Measurements from ENCODE around the gene NAPA. TPM values are rescaled to one million over a fixed set of nuclear protein-coding genes. Genes with fewer than 3 reads are reported as not detected.

The NAPA gene
- total RNA-seq, 1 donor from 2014 or later = 102 TPM

GRCh38 chr19:47475465-47475864 is 39.4 kb downstream of the NAPA start:
- no peaks in the 10 kb centered on the region for H3K27me3 ChIP-seq
- no peaks in the 10 kb centered on the region for H3K9me3 ChIP-seq
- intact Hi-C loops (cut with DNase I) = no loop called here
- peaks cover 12 to 16% of the 10 kb centered on the region in 2 donors for H3K4me1 ChIP-seq
- no peak overlapping the region for H3K4me3 ChIP-seq
- TF ChIP-seq, protein P1, sequence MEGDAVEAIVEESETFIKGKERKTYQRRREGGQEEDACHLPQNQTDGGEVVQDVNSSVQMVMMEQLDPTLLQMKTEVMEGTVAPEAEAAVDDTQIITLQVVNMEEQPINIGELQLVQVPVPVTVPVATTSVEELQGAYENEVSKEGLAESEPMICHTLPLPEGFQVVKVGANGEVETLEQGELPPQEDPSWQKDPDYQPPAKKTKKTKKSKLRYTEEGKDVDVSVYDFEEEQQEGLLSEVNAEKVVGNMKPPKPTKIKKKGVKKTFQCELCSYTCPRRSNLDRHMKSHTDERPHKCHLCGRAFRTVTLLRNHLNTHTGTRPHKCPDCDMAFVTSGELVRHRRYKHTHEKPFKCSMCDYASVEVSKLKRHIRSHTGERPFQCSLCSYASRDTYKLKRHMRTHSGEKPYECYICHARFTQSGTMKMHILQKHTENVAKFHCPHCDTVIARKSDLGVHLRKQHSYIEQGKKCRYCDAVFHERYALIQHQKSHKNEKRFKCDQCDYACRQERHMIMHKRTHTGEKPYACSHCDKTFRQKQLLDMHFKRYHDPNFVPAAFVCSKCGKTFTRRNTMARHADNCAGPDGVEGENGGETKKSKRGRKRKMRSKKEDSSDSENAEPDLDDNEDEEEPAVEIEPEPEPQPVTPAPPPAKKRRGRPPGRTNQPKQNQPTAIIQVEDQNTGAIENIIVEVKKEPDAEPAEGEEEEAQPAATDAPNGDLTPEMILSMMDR (IDR thresholded peaks at IDR 0.05) = no peak
- DNase-seq (ENCODE audit: low spot score in 2 of 2) = no peak
- H3K27ac ChIP-seq = no peak overlapping the region
- H3K36me3 ChIP-seq = no peaks in the 10 kb centered on the region

GRCh38 chr19:47473336-47473735 is 41.5 kb downstream of the NAPA start:
- intact Hi-C loops (cut with DNase I) = no loop called here
- no peak for DNase-seq (ENCODE audit: low spot score in 2 of 2)
- Histone ChIP-seq H3K36me3 (no peaks in the 10 kb centered on the region), H3K27me3 (no peaks in the 10 kb centered on the region), H3K27ac (no peak overlapping the region), H3K4me3 (no peak overlapping the region), H3K4me1 (peaks cover 12 to 16% of the 10 kb centered on the region in 2 donors), H3K9me3 (no peaks in the 10 kb centered on the region)
- TF ChIP-seq, protein P1 (IDR thresholded peaks at IDR 0.05) = no peak

- DNase-seq (ENCODE audit: low spot score in 2 of 2) = peak; percentile 43 to 90
- H3K4me3 ChIP-seq = peak within 1 kb of the TSS; percentile 4 to 60
Measured at GRCh38 chr19:47471733-47472457, 43.0 kb downstream of the NAPA start, which contains the start of gene SLC8A2. Gene SLC8A2 (minus strand): TSS chr19:47471893. CDS start chr19:47466403, 5,490 bp downstream.

DNA sequence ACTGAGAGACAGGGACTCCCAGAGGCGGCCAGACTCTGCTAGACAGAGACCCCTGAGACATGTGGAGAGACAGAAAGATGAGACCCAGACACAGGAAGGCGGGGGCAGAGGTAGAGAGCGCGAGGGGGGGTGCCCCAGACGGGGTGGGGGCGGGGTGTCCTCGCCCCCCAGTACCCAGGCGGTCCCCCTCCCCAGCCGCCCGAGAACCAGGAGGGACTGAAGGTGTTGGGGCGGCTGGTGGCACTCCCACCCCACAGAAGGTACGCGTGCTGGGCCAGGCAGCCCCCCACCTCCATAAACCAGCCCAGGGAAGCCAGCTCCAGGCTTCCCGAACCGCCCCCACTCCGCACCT is 43.5 kb downstream of the NAPA start:
- H3K27ac ChIP-seq = no peak overlapping the region
- DNase-seq (ENCODE audit: low spot score in 2 of 2) = no peak

More at GRCh38 chr19:47471733-47472457, 43.0 kb downstream of the NAPA start, which contains the start of gene SLC8A2:
- Histone ChIP-seq H3K27me3 (no peaks in the 10 kb centered on the region), H3K27ac (no peak within 1 kb of the TSS), H3K9me3 (no peaks in the 10 kb centered on the region), H3K36me3 (no peaks in the 10 kb centered on the region), H3K4me1 (peaks cover 12 to 16% of the 10 kb centered on the region in 2 donors)
- TF ChIP-seq, protein P1 (IDR thresholded peaks at IDR 0.05) = no peak
- intact Hi-C loops (cut with DNase I) = no loop called here

DNA sequence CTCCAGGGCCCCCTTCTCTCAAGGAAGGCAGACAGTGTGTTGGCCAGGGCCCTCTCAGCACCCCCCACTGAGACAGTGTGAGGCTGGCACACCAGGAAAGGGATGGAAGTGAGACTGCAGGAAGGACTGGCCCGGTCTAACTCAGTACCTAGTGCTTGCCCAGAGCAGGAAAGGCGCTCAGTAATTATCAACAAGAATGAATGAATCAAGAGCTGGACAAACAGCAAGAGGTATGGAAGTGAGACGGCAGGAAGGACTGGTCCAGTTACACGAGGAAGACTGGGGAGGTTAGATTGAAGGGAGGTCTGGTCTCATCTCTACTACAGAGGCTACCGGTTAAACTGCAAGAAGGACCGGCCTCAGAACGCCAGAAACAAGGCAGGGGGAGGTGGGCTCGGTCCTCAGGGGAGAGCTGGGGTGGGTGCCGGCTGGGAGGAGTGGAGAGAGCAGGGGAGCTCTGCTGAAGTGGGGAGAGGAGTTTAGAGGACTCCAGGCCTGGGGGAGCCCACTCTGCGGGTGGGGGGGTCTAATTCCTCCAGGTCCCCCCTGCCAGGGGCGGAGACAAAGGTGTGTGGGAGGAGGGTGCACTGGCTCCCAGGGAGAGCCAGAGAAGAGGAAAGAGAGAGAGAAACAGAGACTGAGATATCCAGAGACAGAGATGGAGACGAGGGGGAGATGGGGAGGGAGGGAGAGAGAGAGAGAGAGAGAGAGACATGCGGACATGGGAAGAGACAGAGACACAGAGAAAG is 44.2 kb downstream of the NAPA start:
- no peak for DNase-seq (ENCODE audit: low spot score in 2 of 2)
- Histone ChIP-seq H3K4me3 (no peak overlapping the region), H3K27ac (no peak overlapping the region), H3K4me1 (peaks cover 12 to 16% of the 10 kb centered on the region in 2 donors), H3K9me3 (no peaks in the 10 kb centered on the region), H3K36me3 (no peaks in the 10 kb centered on the region), H3K27me3 (no peaks in the 10 kb centered on the region)
- TF ChIP-seq, protein P1 (IDR thresholded peaks at IDR 0.05) = no peak
- intact Hi-C loops (cut with DNase I) = no loop called here

More for the DNA sequence above, 43.5 kb downstream of the NAPA start:
- Histone ChIP-seq H3K4me1 (peaks cover 12 to 16% of the 10 kb centered on the region in 2 donors), H3K9me3 (no peaks in the 10 kb centered on the region), H3K27me3 (no peaks in the 10 kb centered on the region), H3K36me3 (no peaks in the 10 kb centered on the region), H3K4me3 (peak overlapping the region in 1 of 2 donors; percentile 60)
- intact Hi-C loops (cut with DNase I) = no loop called here
- TF ChIP-seq, protein P1 (IDR thresholded peaks at IDR 0.05) = no peak
